IMR-90 (cell line): Measurements from ENCODE around the gene PSMD1. TPM values are rescaled to one million over a fixed set of nuclear protein-coding genes. Genes with fewer than 3 reads are reported as not detected.

ENCODE experiments used
- ATAC-seq: fragments of 200-7000 bp; cut with Tn5 transposase; 2 replicates; pipeline ENCODE4 v1.9.1; 2020; ENCODE audit warnings: low read depth, mild to moderate bottlenecking, moderate library complexity
- BruUV-seq: library from RNA; stranded (reverse); fragments of 400-500 nt; replicated peaks from 2 replicates; lab custom pipeline; 2021; lab: Mats Ljungman, UMichigan
- CTCF ChIA-PET: fragments of 300-600 bp; formaldehyde crosslinking; extraction: SDS; loops from one replicate; lab custom pipeline; 2021; ENCODE audit warnings: antibody characterized with exemption; lab: Yijun Ruan, JAX
- POLR2A ChIA-PET: fragments of 300-600 bp; sonication (Branson Sonifier 250); formaldehyde crosslinking; loops from one replicate; lab custom pipeline; 2022; ENCODE audit warnings: antibody characterized with exemption; ENCODE audit not compliant: unreplicated experiment; lab: Charles Lee
- DNase-seq: peaks from one replicate; pipeline ENCODE4 v3.0.0; 2013
- H2AFZ ChIP-seq: replicated peaks from 2 replicates; pipeline ENCODE3; 2013; ENCODE audit warnings: low read length, mild to moderate bottlenecking; ENCODE audit not compliant: poor library complexity
- H2AK5ac ChIP-seq: 2 replicates; pipeline ENCODE4 v1.6.1; 2013; ENCODE audit warnings: low read depth, low read length, inconsistent platforms
- H2AK9ac ChIP-seq: replicated peaks from 2 replicates; pipeline ENCODE3; 2013; ENCODE audit warnings: mild to moderate bottlenecking, low read depth, low read length, moderate library complexity; ENCODE audit not compliant: poor library complexity
- H2BK120ac ChIP-seq: 2 replicates; pipeline ENCODE4 v1.6.1; 2013; ENCODE audit warnings: low read depth, low read length, inconsistent platforms
- H2BK15ac ChIP-seq: 3 replicates; pipeline ENCODE4 v1.6.1; 2013; ENCODE audit warnings: low read depth, low read length, inconsistent platforms
- H2BK20ac ChIP-seq: 2 replicates; pipeline ENCODE4 v1.6.1; 2013; ENCODE audit warnings: low read depth, mild to moderate bottlenecking, inconsistent platforms, low read length, moderate library complexity
- H2BK5ac ChIP-seq: 2 replicates; pipeline ENCODE4 v1.6.1; 2013; ENCODE audit warnings: mild to moderate bottlenecking, low read depth, low read length, inconsistent platforms; ENCODE audit not compliant: poor library complexity, severe bottlenecking
- H3K14ac ChIP-seq: replicated peaks from 2 replicates; pipeline ENCODE4 v1.6.1; 2013; ENCODE audit warnings: low read depth, low read length, inconsistent platforms
- H3K18ac ChIP-seq: 2 replicates; pipeline ENCODE4 v1.6.1; 2013; ENCODE audit warnings: low read depth, low read length, control low read depth
- H3K23ac ChIP-seq: 2 replicates; pipeline ENCODE4 v1.6.1; 2013; ENCODE audit warnings: low read depth, low read length, inconsistent platforms
- H3K27ac ChIP-seq: 2 replicates; pipeline ENCODE4 v1.5.1; 2013; ENCODE audit warnings: mild to moderate bottlenecking, control low read depth, low read length; ENCODE audit not compliant: insufficient read depth
- H3K27me3 ChIP-seq: 2 replicates; pipeline ENCODE4 v1.6.1; 2013; ENCODE audit warnings: low read length; ENCODE audit not compliant: control insufficient read depth, insufficient read depth
- H3K36me3 ChIP-seq: 2 replicates; pipeline ENCODE4 v1.6.1; 2013; ENCODE audit warnings: low read length, mixed read lengths; ENCODE audit not compliant: control insufficient read depth, insufficient read depth
- H3K4ac ChIP-seq: 2 replicates; pipeline ENCODE4 v1.6.1; 2013; ENCODE audit warnings: low read depth, low read length, inconsistent platforms
- H3K4me1 ChIP-seq: 2 replicates; pipeline ENCODE4 v1.6.1; 2013; ENCODE audit warnings: low read length, mixed read lengths; ENCODE audit not compliant: control insufficient read depth, insufficient read depth
- H3K4me2 ChIP-seq: 2 replicates; pipeline ENCODE4 v1.6.1; 2013; ENCODE audit warnings: low read depth, mild to moderate bottlenecking, control low read depth, low read length, moderate library complexity
- H3K4me3 ChIP-seq: 2 replicates; pipeline ENCODE4 v1.5.1; 2013; ENCODE audit warnings: low read depth, mild to moderate bottlenecking, control low read depth, low read length, moderate library complexity; ENCODE audit not compliant: insufficient read depth
- H3K56ac ChIP-seq: 2 replicates; pipeline ENCODE4 v1.6.1; 2013; ENCODE audit warnings: low read length, inconsistent platforms; ENCODE audit not compliant: insufficient read depth; ENCODE audit errors: extremely low read depth
- H3K79me1 ChIP-seq, 2 experiments: 2 replicates each; pipeline ENCODE4 v1.6.1; 2013; ENCODE audit warnings: low read length in 2 of 2, inconsistent platforms in 1 of 2, low read depth in 1 of 2
- H3K9ac ChIP-seq: 2 replicates; pipeline ENCODE4 v1.6.1; 2013; ENCODE audit warnings: low read depth, low read length, control low read depth
- H3K9me1 ChIP-seq: 2 replicates; pipeline ENCODE4 v1.6.1; 2013; ENCODE audit warnings: low read length, inconsistent platforms; ENCODE audit not compliant: insufficient read depth
- H3K9me3 ChIP-seq: 2 replicates; pipeline ENCODE4 v1.6.1; 2013; ENCODE audit warnings: low read length; ENCODE audit not compliant: control insufficient read depth, insufficient read depth
- H4K20me1 ChIP-seq: 2 replicates; pipeline ENCODE4 v1.6.1; 2013; ENCODE audit warnings: low read length, inconsistent platforms; ENCODE audit not compliant: insufficient read depth
- H4K5ac ChIP-seq: 2 replicates; pipeline ENCODE4 v1.6.1; 2013; ENCODE audit warnings: mild to moderate bottlenecking, low read depth, low read length, control low read depth
- H4K8ac ChIP-seq, 2 experiments: 2 replicates each; pipeline ENCODE4 v1.6.1; 2013; ENCODE audit warnings: low read depth in 2 of 2, low read length in 2 of 2, control low read depth in 1 of 2, inconsistent platforms in 1 of 2
- H4K91ac ChIP-seq: 2 replicates; pipeline ENCODE4 v1.6.1; 2013; ENCODE audit warnings: low read depth, low read length, inconsistent platforms; ENCODE audit not compliant: insufficient read depth
- BHLHE40 ChIP-seq: fragments of 150-350 bp; IDR thresholded peaks from 2 replicates; pipeline ENCODE4 v1.6.1; 2016; ENCODE audit warnings: mild to moderate bottlenecking, low read depth, low read length
- CEBPB ChIP-seq: IDR thresholded peaks from 2 replicates; pipeline ENCODE4 v1.6.1; 2012; ENCODE audit warnings: low read depth, low read length, improper control_type of control experiment
- CHD1 ChIP-seq: IDR thresholded peaks from 2 replicates; pipeline ENCODE4 v1.6.1; 2012; ENCODE audit warnings: low read depth, low read length, improper control_type of control experiment
- CTCF ChIP-seq: conservative IDR thresholded peaks from 2 replicates; pipeline ENCODE4 v1.5.1; 2012; ENCODE audit warnings: mild to moderate bottlenecking, low read depth, low read length, improper control_type of control experiment
- ELK1 ChIP-seq: fragments of 150-350 bp; IDR thresholded peaks from 2 replicates; pipeline ENCODE4 v1.6.1; 2016; ENCODE audit warnings: low read depth, mild to moderate bottlenecking, low read length, moderate library complexity, borderline replicate concordance
- FOS ChIP-seq: fragments of 150-350 bp; IDR thresholded peaks from 2 replicates; pipeline ENCODE4 v1.6.1; 2016; ENCODE audit warnings: low read depth, low read length
- MAFK ChIP-seq: IDR thresholded peaks from 2 replicates; pipeline ENCODE4 v1.6.1; 2012; ENCODE audit warnings: low read depth, low read length, improper control_type of control experiment
- MAZ ChIP-seq: IDR thresholded peaks from 2 replicates; pipeline ENCODE4 v1.6.1; 2012; ENCODE audit warnings: low read depth, mild to moderate bottlenecking, low read length, improper control_type of control experiment, moderate library complexity, borderline replicate concordance
- MXI1 ChIP-seq: IDR thresholded peaks from 2 replicates; pipeline ENCODE4 v1.6.1; 2012; ENCODE audit warnings: low read depth, mild to moderate bottlenecking, low read length, moderate library complexity, borderline replicate concordance
- NFE2L2 ChIP-seq: fragments of 150-350 bp; IDR thresholded peaks from 2 replicates; pipeline ENCODE4 v1.6.1; 2016; ENCODE audit warnings: low read depth, mild to moderate bottlenecking, low read length
- POLR2A ChIP-seq: IDR thresholded peaks from 2 replicates; pipeline ENCODE4 v1.6.1; 2012; ENCODE audit warnings: mild to moderate bottlenecking, low read depth, low read length
- RAD21 ChIP-seq: IDR thresholded peaks from 2 replicates; pipeline ENCODE4 v1.6.1; 2012; ENCODE audit warnings: low read length, improper control_type of control experiment
- RCOR1 ChIP-seq: IDR thresholded peaks from 2 replicates; pipeline ENCODE4 v1.6.1; 2012; ENCODE audit warnings: mild to moderate bottlenecking, low read length, improper control_type of control experiment; ENCODE audit not compliant: insufficient replicate concordance
- RFX5 ChIP-seq: IDR thresholded peaks from 2 replicates; pipeline ENCODE4 v1.8.0; 2012; ENCODE audit warnings: low read depth, mild to moderate bottlenecking, low read length, moderate library complexity
- SMC3 ChIP-seq: fragments of 150-350 bp; IDR thresholded peaks from 2 replicates; pipeline ENCODE4 v1.6.1; 2016; ENCODE audit warnings: low read depth, mild to moderate bottlenecking, antibody characterized with exemption, low read length, moderate library complexity
- USF2 ChIP-seq: fragments of 150-350 bp; IDR thresholded peaks from 2 replicates; pipeline ENCODE4 v1.6.1; 2017; ENCODE audit warnings: mild to moderate bottlenecking, antibody characterized with exemption, low read length, low read depth
- WGBS, 2 experiments: methylation state at CpG; one replicate each; pipeline versions ENCODE4 v1.1.5 to v1.1.7; 2013; ENCODE audit warnings: missing lambda C conversion rate in 2 of 2; ENCODE audit not compliant: insufficient read length in 1 of 2; ENCODE audit errors: extremely low coverage in 2 of 2; 5-methylcytosine and 5-hydroxymethylcytosine counted together
- dilution Hi-C: fragments of 300-500 bp; cut with HindIII; formaldehyde crosslinking; loops from one replicate; pipeline ENCODE4 v1.14.3; 2018; ENCODE audit warnings: low sequenced_read_pairs; ENCODE audit not compliant: unreplicated experiment
- in situ Hi-C: fragments of 300-500 bp; cut with MboI; formaldehyde crosslinking; loops from 3 replicates; pipeline ENCODE4 v1.14.3; 2019; ENCODE audit warnings: low sequenced_read_pairs, inconsistent platforms, mixed read lengths
- intact Hi-C: fragments of 100-400 bp; cut with micrococcal nuclease; formaldehyde crosslinking; loops from 2 replicates; pipeline ENCODE4 v1.10.0; 2022
- polyA plus RNA-seq, 3 experiments: library from polyadenylated mRNA; depleted of rRNA; stranded (reverse); fragments of >200 nt; gene quantifications; 2 replicates each; pipeline ENCODE4 v1.2.3, GENCODE V29; 2012; ENCODE audit warnings: low replicate concordance in 1 of 3
- total RNA-seq: library from RNA; depleted of rRNA; stranded (reverse); fragments of >200 nt; gene quantifications from 2 replicates; pipeline ENCODE4 v1.2.3, GENCODE V29; 2012

PSMD1 gene
- total and polyA plus RNA-seq, 2 of the 4 experiments (the other 2 are of a cell fraction): 89.8 to 181 TPM

- no peaks in the 10 kb centered on the region for H3K9me3 ChIP-seq
- H3K18ac ChIP-seq: peak overlapping the region; percentile 68
- peak overlapping the region; percentile 17; the same call in 1 of the 2 replicates for H4K91ac ChIP-seq
- no peak overlapping the region; the same call in 2 of the 3 replicates for H2BK15ac ChIP-seq
- peak overlapping the region; percentile 54; the same call in 1 of the 2 replicates for H2AK5ac ChIP-seq
- H3K4me2 ChIP-seq: no peak overlapping the region
- peak overlapping the region; percentile 38 for H2BK5ac ChIP-seq
- H3K27ac ChIP-seq: peak overlapping the region; percentile 21; the same call in 1 of the 2 replicates
- no peaks in the 10 kb centered on the region for H3K27me3 ChIP-seq
- H4K8ac ChIP-seq: peak overlapping the region in 1 of 2 experiments; percentile 52; a peak in 2 of 4 replicates
- CTCF ChIA-PET: no interaction called here
- H4K5ac ChIP-seq: peak overlapping the region; percentile 39
- no peak overlapping the region for H2AK9ac ChIP-seq
- no peak for TF ChIP-seq USF2
- TF ChIP-seq CTCF: no peak
- TF ChIP-seq RAD21: no peak
- TF ChIP-seq POLR2A: no peak
- TF ChIP-seq ELK1: no peak
- no peak for TF ChIP-seq CEBPB
- no peak for TF ChIP-seq CHD1
- TF ChIP-seq RFX5: no peak
- no peak for TF ChIP-seq NFE2L2
- no peak for TF ChIP-seq FOS
- no peak for TF ChIP-seq BHLHE40
- TF ChIP-seq MAZ: no peak
- no peak for TF ChIP-seq MAFK
- no peak for TF ChIP-seq RCOR1
- TF ChIP-seq MXI1: no peak
- no peak for TF ChIP-seq SMC3
- ATAC-seq: no peak; the same call in 1 of the 2 replicates
- H3K4me1 ChIP-seq: peaks cover 6% of the 10 kb centered on the region
- H3K23ac ChIP-seq: no peak overlapping the region
- H3K36me3 ChIP-seq: peaks cover 15% of the 10 kb centered on the region
- no peak overlapping the region for H2AFZ ChIP-seq
- no peak for DNase-seq
- H3K56ac ChIP-seq: no peak overlapping the region
- intact Hi-C loops: loop anchor here (2.0 kb wide), 1 partner anchor 39 kb away; no protein-coding TSS in a partner anchor
- H3K79me1 ChIP-seq: peaks cover 8 to 36% of the 10 kb centered on the region in 2 experiments; a peak in 3 of 4 replicates
- peak overlapping the region; percentile 84; the same call in 1 of the 2 replicates for H2BK20ac ChIP-seq
- H3K9me1 ChIP-seq: peaks cover 4% of the 10 kb centered on the region
- no peak overlapping the region for H3K4me3 ChIP-seq
- H4K20me1 ChIP-seq: no peaks in the 10 kb centered on the region
- POLR2A ChIA-PET: no interaction called here
- dilution Hi-C loops: no loop called here
- in situ Hi-C loops: no loop called here
- 93% methylated on average over 2 of the region's 3 CpGs; no CpG with 5 or more reads in 1 of the 2 experiments for WGBS, 2 experiments
- H3K14ac ChIP-seq: peak overlapping the region; percentile 44
- BruUV-seq: no TSS peak
- peak overlapping the region; percentile 58; the same call in 1 of the 2 replicates for H3K4ac ChIP-seq
- H3K9ac ChIP-seq: no peak overlapping the region
- H2BK120ac ChIP-seq: peak overlapping the region; percentile 79; the same call in 1 of the 2 replicates
Observed at GRCh38 chr2:231169488-231169887, 112.8 kb downstream of the PSMD1 start.
